ENCODE measurements around the gene GNA12. TPM values are rescaled to one million over a fixed set of nuclear protein-coding genes. Genes with fewer than 3 reads are reported as not detected.

GNA12 gene
- total RNA-seq, 1 donor from 2014 or later, result 54.6 TPM

GRCh38 chr7:2755531-2755930 is 88.6 kb downstream of the GNA12 start:
- no peaks in the 10 kb centered on the region for H3K9me3 Mint-ChIP-seq
- no peaks in the 10 kb centered on the region for H3K27me3 Mint-ChIP-seq
- no peak for TF ChIP-seq CTCF (IDR thresholded peaks at IDR 0.05)
- ChIA-PET CTCF (no interaction called here), POLR2A (no interaction called here)
- no peak overlapping the region for H3K27ac Mint-ChIP-seq
- no peak overlapping the region for H3K4me3 Mint-ChIP-seq
- DNase-seq (no peak), ATAC-seq (ENCODE audit: low read depth) (no peak)
- H3K4me1 Mint-ChIP-seq, result peaks cover 58% of the 10 kb centered on the region
- intact Hi-C loops (cut with micrococcal nuclease), result loop anchor here (5.0 to 10.0 kb wide), 2 partner anchors 33 to 309 kb away; no protein-coding TSS in a partner anchor
- H3K36me3 Mint-ChIP-seq (ENCODE audit: low read depth), result peaks cover 50% of the 10 kb centered on the region

- intact Hi-C loops (cut with micrococcal nuclease), result loop anchor here (5.0 to 10.0 kb wide), 2 partner anchors 33 to 310 kb away; no protein-coding TSS in a partner anchor
- ChIA-PET CTCF (no interaction called here), POLR2A (no interaction called here)
- Mint-ChIP-seq H3K9me3 (no peaks in the 10 kb centered on the region), H3K27ac (no peak overlapping the region), H3K36me3 (ENCODE audit: low read depth) (peaks cover 49% of the 10 kb centered on the region), H3K27me3 (no peaks in the 10 kb centered on the region), H3K4me1 (peaks cover 53% of the 10 kb centered on the region), H3K4me3 (no peak overlapping the region)
- DNase-seq, result no peak
- TF ChIP-seq CTCF (IDR thresholded peaks at IDR 0.05), result no peak
- no peak for ATAC-seq (ENCODE audit: low read depth)
Observed at GRCh38 chr7:2754912-2755311, 89.2 kb downstream of the GNA12 start.

DNA sequence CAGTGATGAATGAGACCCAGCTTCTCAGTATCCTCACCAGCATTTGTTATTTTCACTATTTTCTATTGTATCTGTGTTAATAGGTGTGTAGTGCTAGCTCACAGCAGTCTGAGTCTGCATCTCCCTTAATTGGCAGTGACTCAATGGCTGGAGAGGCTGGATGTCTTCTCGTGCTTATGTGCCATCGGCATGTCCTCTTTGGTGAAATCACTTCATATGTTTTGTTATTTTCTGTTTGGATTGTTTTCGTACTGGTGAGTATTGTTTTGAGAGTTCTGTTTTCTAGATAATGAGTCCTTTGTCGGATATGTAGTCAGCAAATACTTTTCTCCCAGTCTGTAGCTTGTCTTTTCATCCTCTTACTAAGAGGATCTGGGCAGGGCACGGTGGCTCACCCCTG is 90.0 kb downstream of the GNA12 start:
- no peak for DNase-seq
- ChIA-PET POLR2A (no interaction called here), CTCF (no interaction called here)
- TF ChIP-seq CTCF (IDR thresholded peaks at IDR 0.05), result no peak
- H3K4me3 Mint-ChIP-seq, result no peak overlapping the region
- intact Hi-C loops (cut with micrococcal nuclease), result loop anchor here (10.0 kb wide), 1 partner anchor 311 kb away; no protein-coding TSS in a partner anchor
- H3K36me3 Mint-ChIP-seq (ENCODE audit: low read depth), result peaks cover 50% of the 10 kb centered on the region
- no peak for ATAC-seq (ENCODE audit: low read depth)
- peaks cover 49% of the 10 kb centered on the region for H3K4me1 Mint-ChIP-seq
- H3K9me3 Mint-ChIP-seq, result no peaks in the 10 kb centered on the region
- no peaks in the 10 kb centered on the region for H3K27me3 Mint-ChIP-seq
- H3K27ac Mint-ChIP-seq, result peak overlapping the region; percentile 9

GRCh38 chr7:2753148-2753547 is 91.0 kb downstream of the GNA12 start:
- no peaks in the 10 kb centered on the region for H3K9me3 Mint-ChIP-seq
- intact Hi-C loops (cut with micrococcal nuclease), result loop anchor here (10.0 kb wide), 1 partner anchor 312 kb away; no protein-coding TSS in a partner anchor
- no peak overlapping the region for H3K4me3 Mint-ChIP-seq
- ChIA-PET CTCF (interaction anchor here (0.9 kb wide), 1 partner anchor 33 kb away, joined by 3 read pairs; no protein-coding TSS in a partner anchor), POLR2A (no interaction called here)
- peaks cover 50% of the 10 kb centered on the region for H3K36me3 Mint-ChIP-seq (ENCODE audit: low read depth)
- TF ChIP-seq CTCF (IDR thresholded peaks at IDR 0.05), result no peak
- DNase-seq (no peak), ATAC-seq (ENCODE audit: low read depth) (no peak)
- H3K27me3 Mint-ChIP-seq, result no peaks in the 10 kb centered on the region
- H3K27ac Mint-ChIP-seq, result no peak overlapping the region
- peaks cover 42% of the 10 kb centered on the region for H3K4me1 Mint-ChIP-seq

GRCh38 chr7:2751086-2751485 is 93.0 kb downstream of the GNA12 start:
- H3K9me3 Mint-ChIP-seq, result no peaks in the 10 kb centered on the region
- H3K4me1 Mint-ChIP-seq, result peaks cover 27% of the 10 kb centered on the region
- peak overlapping the region; percentile 13 for H3K27ac Mint-ChIP-seq
- H3K4me3 Mint-ChIP-seq, result no peak overlapping the region
- H3K27me3 Mint-ChIP-seq, result no peaks in the 10 kb centered on the region
- no peak for DNase-seq
- peaks cover 37% of the 10 kb centered on the region for H3K36me3 Mint-ChIP-seq (ENCODE audit: low read depth)
- intact Hi-C loops (cut with micrococcal nuclease), result loop anchor here (10.0 kb wide), 1 partner anchor 314 kb away; no protein-coding TSS in a partner anchor
- no peak for ATAC-seq (ENCODE audit: low read depth)
- CTCF ChIA-PET, result no interaction called here
- POLR2A ChIA-PET, result interaction anchor here (0.7 to 1.2 kb wide), 3 partner anchors 16 to 41 kb away, joined by 3 to 5 read pairs (median 4); no protein-coding TSS in a partner anchor
- TF ChIP-seq CTCF (IDR thresholded peaks at IDR 0.05), result no peak

Measured in activated B cell treated with CpG ODN at 0.5 μM for 24 hours (primary cell).